HG02678 (cell line): Measurements from ENCODE around the gene HEATR1.

Experiments
- ATAC-seq: cut with Tn5 transposase; IDR thresholded peaks from one replicate; pipeline ENCODE4 v1.9.1; 2021; ENCODE audit warnings: mild to moderate bottlenecking, moderate library complexity; ENCODE audit not compliant: unreplicated experiment

HEATR1 gene

DNA sequence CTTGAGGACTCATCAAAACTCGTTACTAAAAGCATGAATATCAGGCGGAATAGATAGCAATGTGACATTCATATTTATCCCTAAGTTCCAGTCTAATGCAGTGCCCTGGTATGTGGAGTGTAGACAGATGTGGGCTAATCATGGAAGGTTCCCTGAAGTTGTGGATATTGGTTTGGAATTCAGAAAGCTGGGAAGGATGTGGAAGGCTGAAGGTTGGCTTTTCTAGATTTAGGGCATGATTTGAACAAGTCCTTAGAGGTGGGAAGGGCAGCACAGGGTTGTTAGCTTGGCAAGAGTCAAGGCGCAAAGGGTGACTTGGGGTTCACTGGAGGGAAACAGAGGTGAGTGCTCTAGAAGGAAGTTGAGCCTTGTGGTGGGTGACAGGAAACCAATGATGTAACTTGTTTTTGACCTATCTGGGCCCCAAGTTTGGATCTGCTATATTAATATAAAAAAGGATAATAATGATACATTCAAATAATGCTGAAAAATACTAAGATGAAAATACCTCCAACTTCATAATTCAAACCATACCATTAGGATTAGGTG is 58.6 kb downstream of the HEATR1 start:
- no peak for ATAC-seq

DNA sequence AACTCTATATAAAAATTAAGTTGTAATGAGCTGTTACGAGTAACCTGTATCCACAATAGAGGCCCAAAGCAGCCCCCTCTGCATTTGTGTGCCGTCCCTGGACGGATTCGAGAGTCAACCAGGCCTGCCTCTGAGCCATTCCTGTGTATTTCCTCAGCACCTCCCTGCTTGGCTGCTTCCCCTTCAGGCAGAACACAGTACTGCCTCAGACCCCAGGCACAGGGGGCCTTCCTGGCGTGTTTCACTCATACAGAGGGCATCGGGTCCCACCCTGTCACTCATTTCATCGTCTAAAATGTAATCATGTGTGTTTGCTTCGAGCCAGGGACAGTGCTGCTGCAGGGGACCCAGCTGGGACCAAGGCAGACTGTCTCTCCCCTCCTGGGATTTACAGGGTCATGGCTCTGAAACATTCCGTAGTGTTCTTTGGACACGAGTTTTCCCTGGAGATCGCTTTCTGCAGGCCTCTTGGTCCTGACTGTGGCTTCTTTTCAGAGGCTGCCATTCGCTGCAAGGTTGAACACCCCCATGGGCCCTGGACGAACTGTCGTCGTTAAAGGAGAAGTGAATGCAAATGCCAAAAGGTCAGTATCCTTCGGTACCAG is 61.1 kb downstream of the HEATR1 start:
- no peak for ATAC-seq

GRCh38 chr1:236541710-236542109 is 62.6 kb downstream of the HEATR1 start:
- ATAC-seq = no peak

GRCh38 chr1:236540813-236541465 is 63.4 kb downstream of the HEATR1 start:
- no peak for ATAC-seq

GRCh38 chr1:236536540-236536939 is 67.8 kb downstream of the HEATR1 start:
- no peak for ATAC-seq

DNA sequence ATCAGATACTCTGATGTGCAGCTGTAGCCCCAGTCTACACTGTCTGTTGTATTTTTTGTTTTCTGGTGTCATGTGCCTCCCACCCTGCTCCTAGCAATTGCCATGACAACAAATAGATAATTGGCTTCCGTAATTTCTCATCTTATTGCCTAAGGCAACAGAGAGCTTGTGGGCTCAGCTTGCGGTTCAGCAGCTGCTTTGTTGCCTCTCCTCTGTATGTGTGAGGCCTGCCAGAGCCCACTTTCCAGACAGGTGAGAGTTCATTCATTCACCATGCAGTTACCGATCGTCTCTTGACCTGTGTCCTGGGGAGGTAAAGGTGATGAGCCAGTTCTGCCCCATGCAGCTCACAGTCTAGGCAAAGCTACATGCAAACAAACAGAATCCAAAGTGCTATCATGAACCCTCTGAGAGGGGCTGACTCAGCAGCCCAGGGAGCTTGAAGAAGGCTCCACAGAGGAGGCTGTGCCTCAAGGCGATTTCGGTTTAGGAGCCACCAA is 68.6 kb downstream of the HEATR1 start:
- ATAC-seq = no peak

DNA sequence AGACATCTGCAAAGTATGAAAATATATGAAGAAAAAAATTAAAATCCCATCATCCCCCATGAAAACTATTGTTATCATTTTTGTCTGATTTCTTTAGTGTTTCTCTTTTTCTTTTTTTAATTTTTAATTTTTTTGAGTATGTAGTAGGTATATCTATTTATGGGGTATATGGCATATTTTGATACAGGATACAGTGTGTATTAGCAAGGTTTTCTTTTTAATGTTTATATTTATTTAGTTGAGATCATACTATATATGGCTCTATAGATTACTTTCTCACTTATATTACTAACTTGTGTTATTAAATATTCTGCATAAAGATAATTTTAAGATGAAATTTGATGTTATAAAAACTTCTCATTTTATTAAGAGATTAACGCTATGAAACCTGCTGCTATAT is 69.1 kb downstream of the HEATR1 start:
- ATAC-seq = no peak

- no peak for ATAC-seq
Measured at GRCh38 chr1:236534151-236534651, 70.1 kb downstream of the HEATR1 start.

DNA sequence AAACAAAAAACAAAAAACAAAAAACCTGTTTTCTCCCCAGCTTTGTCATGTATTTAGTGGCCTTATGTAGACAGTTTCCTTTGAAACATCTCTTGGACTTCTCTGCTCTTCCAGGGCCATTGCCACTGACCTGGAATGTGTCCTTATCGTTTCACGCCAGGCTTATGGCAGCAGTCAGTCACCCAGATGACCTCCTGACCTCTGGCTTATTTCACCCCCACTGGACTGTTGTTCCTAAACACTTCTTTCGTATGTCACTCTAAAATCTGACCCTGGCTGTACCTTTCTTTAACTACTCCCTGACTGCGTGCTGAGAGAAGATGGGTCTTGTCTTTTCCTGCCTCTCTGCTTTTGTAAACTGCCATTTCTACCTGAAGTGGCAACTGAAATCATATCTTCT is 71.5 kb downstream of the HEATR1 start:
- no peak for ATAC-seq

- ATAC-seq = no peak
Measured at GRCh38 chr1:236530959-236531358, 73.4 kb downstream of the HEATR1 start.

DNA sequence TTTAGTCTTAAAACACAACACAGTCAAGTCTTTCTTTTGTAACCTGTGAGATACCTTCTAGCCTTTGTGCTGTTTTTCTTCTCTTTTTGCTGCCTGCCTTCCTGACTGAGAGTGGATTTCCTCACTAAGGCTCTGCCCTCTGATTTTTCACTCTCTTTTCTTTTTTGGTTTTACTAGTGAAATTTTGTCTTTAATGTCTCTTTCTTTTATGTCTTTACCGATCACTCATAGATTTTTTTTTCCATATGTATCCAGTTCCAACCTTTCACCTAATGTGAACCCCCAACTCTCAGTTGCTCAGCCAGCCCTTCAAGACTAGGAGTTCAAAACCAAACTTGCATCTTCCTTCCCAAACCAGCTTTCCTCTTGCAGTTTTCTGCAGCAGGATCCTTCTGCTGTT is 74.0 kb downstream of the HEATR1 start:
- no peak for ATAC-seq

GRCh38 chr1:236526079-236526478 is 78.2 kb downstream of the HEATR1 start:
- ATAC-seq = no peak

GRCh38 chr1:236524895-236525184 is 79.5 kb downstream of the HEATR1 start:
- ATAC-seq = no peak

GRCh38 chr1:236524142-236524894 is 80.0 kb downstream of the HEATR1 start:
- ATAC-seq = peak; percentile 86

GRCh38 chr1:236523704-236524141 is 80.6 kb downstream of the HEATR1 start, which contains the start of gene LGALS8:
Gene LGALS8 (plus strand): TSS chr1:236523982. CDS start chr1:236526071, 2,089 bp downstream.
- ATAC-seq = peak; percentile 71

DNA sequence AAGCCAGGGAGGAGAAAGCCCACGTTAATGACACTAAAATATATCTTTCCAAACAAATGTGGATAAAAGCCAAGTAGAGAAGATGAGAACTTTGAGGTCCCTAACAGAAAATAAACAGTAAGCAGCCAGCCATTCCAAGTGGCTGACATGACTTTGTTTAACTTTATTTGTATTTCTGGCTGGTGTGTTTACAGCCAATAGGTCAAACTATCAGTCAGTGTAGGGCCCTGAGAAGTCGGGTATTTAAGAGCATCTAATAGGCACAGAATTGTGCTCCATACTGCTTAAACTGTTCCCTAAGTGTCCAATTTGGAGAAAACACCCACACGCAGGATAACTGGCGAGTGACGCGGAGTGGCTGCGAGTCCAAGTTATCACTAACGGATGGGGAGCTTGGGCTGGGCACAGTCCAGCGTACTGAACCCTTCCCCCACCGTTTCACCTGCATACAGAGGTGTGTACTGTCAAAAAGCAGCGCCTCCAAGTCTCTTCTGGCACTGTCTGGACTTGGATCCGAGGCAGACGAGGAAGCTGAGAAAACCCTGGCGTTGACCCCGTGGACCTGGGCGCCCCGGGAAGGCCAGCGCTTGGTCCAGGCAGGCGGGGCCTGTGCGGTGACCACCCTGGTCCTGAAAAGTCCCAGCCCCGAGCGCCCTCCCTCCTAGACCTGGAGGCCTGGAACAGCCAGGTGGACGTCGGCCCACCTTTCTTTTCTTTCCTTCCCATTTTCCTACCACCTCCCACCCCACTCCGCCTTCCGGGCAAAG is 81.2 kb downstream of the HEATR1 start:
- peak; percentile 4 for ATAC-seq

DNA sequence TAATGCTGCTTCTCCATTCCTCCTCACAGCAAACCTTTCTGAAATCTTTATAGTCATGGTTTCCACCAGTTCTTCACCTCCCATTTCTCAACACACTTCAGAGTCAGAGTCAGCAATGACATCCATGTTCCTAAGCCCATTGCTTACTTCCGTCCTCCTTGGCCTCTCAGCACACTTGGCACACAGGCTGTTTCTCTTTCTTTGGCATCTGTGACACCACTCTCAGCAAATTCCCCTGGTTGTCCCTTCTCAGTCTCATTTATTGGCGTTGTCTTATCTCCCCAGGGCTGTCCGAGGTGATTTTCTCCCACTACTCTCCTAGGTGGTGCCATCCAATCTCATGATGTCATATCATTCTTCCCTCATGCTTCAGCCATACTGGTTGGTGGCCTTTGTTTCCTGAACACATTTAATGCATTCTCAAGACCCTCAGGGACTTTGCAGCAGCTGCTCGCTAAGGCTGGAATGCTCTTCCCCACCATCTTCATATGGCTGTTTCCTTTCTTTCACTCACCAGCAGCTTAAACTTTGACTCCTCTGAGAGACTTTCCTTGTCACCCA is 83.8 kb downstream of the HEATR1 start:
- ATAC-seq = no peak

DNA sequence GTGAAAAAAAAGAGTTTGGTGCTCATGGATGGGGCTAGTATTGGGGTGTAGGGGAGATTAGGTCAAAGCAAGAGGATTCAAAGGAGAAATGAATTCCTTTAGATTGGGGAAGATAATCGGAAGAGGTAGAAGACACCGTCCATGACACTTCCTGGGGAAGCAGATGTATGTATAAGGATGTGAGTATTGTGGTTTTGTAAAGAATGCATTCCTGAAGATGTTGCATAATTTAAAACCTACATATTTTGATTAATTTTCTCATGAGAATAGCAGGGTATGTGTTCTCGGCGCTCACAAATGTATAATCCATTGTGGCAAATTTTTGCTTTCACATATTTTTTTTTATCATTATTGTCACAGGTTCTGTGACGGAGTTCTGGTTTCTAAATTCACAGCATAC is 86.0 kb downstream of the HEATR1 start:
- no peak for ATAC-seq

- no peak for ATAC-seq
Measured at GRCh38 chr1:236516929-236517704, 87.2 kb downstream of the HEATR1 start.
